Measurements from ENCODE around the gene SLC6A16.
"Not testable (repeated sequence)": the region's sequence is repeated elsewhere in the genome, so short reads cannot be mapped to it uniquely, and the experiment has no call there.

SLC6A16 gene

GRCh38 chr19:49326165-49326704 is 1.2 kb upstream of the SLC6A16 start:
- H3K4me3 ChIP-seq (ENCODE audit: low read depth, low read length): no peak overlapping the region
- DNase-seq (ENCODE audit: low read depth): no peak
- TF ChIP-seq, protein P1, sequence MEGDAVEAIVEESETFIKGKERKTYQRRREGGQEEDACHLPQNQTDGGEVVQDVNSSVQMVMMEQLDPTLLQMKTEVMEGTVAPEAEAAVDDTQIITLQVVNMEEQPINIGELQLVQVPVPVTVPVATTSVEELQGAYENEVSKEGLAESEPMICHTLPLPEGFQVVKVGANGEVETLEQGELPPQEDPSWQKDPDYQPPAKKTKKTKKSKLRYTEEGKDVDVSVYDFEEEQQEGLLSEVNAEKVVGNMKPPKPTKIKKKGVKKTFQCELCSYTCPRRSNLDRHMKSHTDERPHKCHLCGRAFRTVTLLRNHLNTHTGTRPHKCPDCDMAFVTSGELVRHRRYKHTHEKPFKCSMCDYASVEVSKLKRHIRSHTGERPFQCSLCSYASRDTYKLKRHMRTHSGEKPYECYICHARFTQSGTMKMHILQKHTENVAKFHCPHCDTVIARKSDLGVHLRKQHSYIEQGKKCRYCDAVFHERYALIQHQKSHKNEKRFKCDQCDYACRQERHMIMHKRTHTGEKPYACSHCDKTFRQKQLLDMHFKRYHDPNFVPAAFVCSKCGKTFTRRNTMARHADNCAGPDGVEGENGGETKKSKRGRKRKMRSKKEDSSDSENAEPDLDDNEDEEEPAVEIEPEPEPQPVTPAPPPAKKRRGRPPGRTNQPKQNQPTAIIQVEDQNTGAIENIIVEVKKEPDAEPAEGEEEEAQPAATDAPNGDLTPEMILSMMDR (IDR thresholded peaks at IDR 0.05; ENCODE audit: control insufficient read depth, extremely low read depth, insufficient read depth): no peak

- DNase-seq (ENCODE audit: low read depth); H3K4me3 ChIP-seq (ENCODE audit: low read depth, low read length): not testable (repeated sequence)
Observed at GRCh38 chr19:49325756-49326155, 765 bp upstream of the SLC6A16 start.

DNA sequence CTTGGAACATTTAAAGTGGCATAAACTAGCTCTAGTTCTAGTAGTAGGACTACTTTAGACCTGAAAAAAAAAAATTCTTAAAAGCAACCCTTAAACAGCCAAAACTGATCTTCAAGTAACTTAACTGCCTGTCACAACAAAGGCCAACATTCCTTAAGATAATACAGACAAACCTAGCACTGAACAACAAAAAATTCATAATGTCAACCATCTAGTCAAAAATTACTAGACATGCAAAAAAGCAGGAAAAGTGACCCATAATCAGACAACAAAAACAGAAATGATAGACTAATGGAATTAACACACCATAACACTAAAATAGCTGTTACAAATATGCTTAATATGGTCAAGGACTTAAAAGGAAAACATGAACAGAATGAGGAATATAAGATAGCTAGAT is 6.7 kb downstream of the SLC6A16 start:
- TF ChIP-seq, protein P1 (IDR thresholded peaks at IDR 0.05; ENCODE audit: control insufficient read depth, extremely low read depth, insufficient read depth): no peak
- H3K4me3 ChIP-seq (ENCODE audit: low read depth, low read length): no peak overlapping the region
- DNase-seq (ENCODE audit: low read depth): no peak

GRCh38 chr19:49316284-49316683 is 8.7 kb downstream of the SLC6A16 start:
- DNase-seq (ENCODE audit: low read depth): no peak
- no peak overlapping the region for H3K4me3 ChIP-seq (ENCODE audit: low read depth, low read length)
- TF ChIP-seq, protein P1 (IDR thresholded peaks at IDR 0.05; ENCODE audit: control insufficient read depth, extremely low read depth, insufficient read depth): no peak

DNA sequence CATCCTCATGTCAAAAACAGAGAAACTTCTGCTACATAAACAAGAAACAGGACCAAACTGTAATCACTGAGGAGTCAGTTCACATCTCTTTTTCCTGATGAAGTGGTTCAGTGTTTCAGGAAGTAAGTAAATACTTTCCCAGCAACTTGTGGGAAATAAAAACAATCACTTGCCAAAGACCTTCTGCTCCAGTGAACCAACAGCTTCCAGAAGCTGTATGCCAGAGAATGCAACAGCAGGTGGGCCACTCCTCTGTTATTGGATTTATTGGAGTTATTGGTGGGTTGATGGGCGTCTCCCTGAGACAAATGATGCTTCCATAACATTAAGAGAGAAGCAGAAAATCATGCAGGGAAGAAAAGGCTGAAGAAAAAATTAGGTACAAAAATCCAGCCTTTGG is 9.9 kb downstream of the SLC6A16 start:
- H3K4me3 ChIP-seq (ENCODE audit: low read depth, low read length): no peak overlapping the region
- no peak for DNase-seq (ENCODE audit: low read depth)
- TF ChIP-seq, protein P1 (IDR thresholded peaks at IDR 0.05; ENCODE audit: control insufficient read depth, extremely low read depth, insufficient read depth): no peak

GRCh38 chr19:49309087-49309486 is 15.9 kb downstream of the SLC6A16 start:
- TF ChIP-seq, protein P1 (IDR thresholded peaks at IDR 0.05; ENCODE audit: control insufficient read depth, extremely low read depth, insufficient read depth): no peak
- DNase-seq (ENCODE audit: low read depth): no peak
- H3K4me3 ChIP-seq (ENCODE audit: low read depth, low read length): no peak overlapping the region

GRCh38 chr19:49306734-49307133 is 18.3 kb downstream of the SLC6A16 start:
- not testable (repeated sequence) for DNase-seq (ENCODE audit: low read depth); H3K4me3 ChIP-seq (ENCODE audit: low read depth, low read length)
- TF ChIP-seq, protein P1 (IDR thresholded peaks at IDR 0.05; ENCODE audit: control insufficient read depth, extremely low read depth, insufficient read depth): 0 out of 2 replicates have a peak, but pooled peaks have one; percentile 13

Measured in LNCaP clone FGC (cell line).